PC-9 (cell line): ENCODE results near the gene CTNND2. TPM values are rescaled to one million over a fixed set of nuclear protein-coding genes. Genes with fewer than 3 reads are reported as not detected.

Source experiments
- BruUV-seq: library from RNA; stranded (reverse); fragments of 400-500 nt; replicated peaks from 2 replicates; lab custom pipeline; 2021; lab: Mats Ljungman, UMichigan
- CTCF ChIA-PET: fragments of 300-600 bp; sonication (Branson Sonifier 250); formaldehyde crosslinking; loops from one replicate; lab custom pipeline; 2022; ENCODE audit warnings: antibody characterized with exemption; lab: Charles Lee
- POLR2A ChIA-PET: fragments of 300-600 bp; sonication (Branson Sonifier 250); formaldehyde crosslinking; loops from one replicate; lab custom pipeline; 2022; ENCODE audit warnings: antibody characterized with exemption; ENCODE audit not compliant: unreplicated experiment; lab: Charles Lee
- DNase-seq, 2 experiments: peaks; one replicate each; pipeline versions ENCODE4 v3.0.0 to v3.0.0-alpha.2; 2015 to 2022; ENCODE audit warnings: mixed read lengths in 1 of 2
- H2AFZ ChIP-seq: fragments of 200-600 bp; sonication (generic); 2 replicates; pipeline ENCODE4 v1.8.1; 2017; ENCODE audit warnings: antibody characterized with exemption
- H3F3A ChIP-seq: fragments of 200-600 bp; sonication (generic); 2 replicates; pipeline ENCODE4 v1.8.1; 2017; ENCODE audit warnings: antibody characterized with exemption, mild to moderate bottlenecking, low read depth; ENCODE audit not compliant: insufficient read depth
- H3K27ac ChIP-seq: fragments of 200-600 bp; sonication (generic); 2 replicates; pipeline ENCODE4 v1.6.1; 2016; ENCODE audit warnings: mixed run types
- H3K27me3 ChIP-seq: fragments of 200-600 bp; sonication (generic); 2 replicates; pipeline ENCODE4 v1.6.1; 2016; ENCODE audit warnings: low read depth, mixed run types; ENCODE audit not compliant: insufficient read depth
- H3K36me3 ChIP-seq: fragments of 200-600 bp; sonication (generic); 2 replicates; pipeline ENCODE4 v1.6.1; 2016; ENCODE audit warnings: low read depth, mixed run types
- H3K4me1 ChIP-seq: fragments of 200-600 bp; sonication (generic); replicated peaks from 2 replicates; pipeline ENCODE4 v1.6.1; 2016; ENCODE audit warnings: mixed run types; ENCODE audit not compliant: insufficient read depth
- H3K4me2 ChIP-seq: fragments of 200-600 bp; sonication (generic); 2 replicates; pipeline ENCODE4 v1.6.1; 2017; ENCODE audit warnings: mixed run types
- H3K4me3 ChIP-seq: fragments of 200-600 bp; sonication (generic); 2 replicates; pipeline ENCODE4 v1.6.1; 2016; ENCODE audit warnings: mixed run types
- H3K79me2 ChIP-seq: fragments of 200-600 bp; sonication (generic); 2 replicates; pipeline ENCODE4 v1.6.1; 2017; ENCODE audit warnings: low read depth, mixed run types
- H3K9me2 ChIP-seq: fragments of 200-600 bp; sonication (generic); 2 replicates; pipeline ENCODE4 v1.8.1; 2017; ENCODE audit warnings: mild to moderate bottlenecking; ENCODE audit not compliant: insufficient read depth
- H3K9me3 ChIP-seq: fragments of 200-600 bp; sonication (generic); 2 replicates; pipeline ENCODE4 v1.8.1; 2016; ENCODE audit warnings: low read depth; ENCODE audit not compliant: insufficient read depth
- H4K20me1 ChIP-seq: fragments of 200-600 bp; sonication (generic); 2 replicates; pipeline ENCODE4 v1.8.1; 2017; ENCODE audit not compliant: insufficient read depth
- EZH2 ChIP-seq: fragments of 200-600 bp; sonication (generic); IDR thresholded peaks from 2 replicates; pipeline ENCODE4 v1.8.0; 2017; ENCODE audit warnings: antibody characterized with exemption, low read depth
- intact Hi-C: fragments of 100-400 bp; cut with micrococcal nuclease; formaldehyde crosslinking; loops from one replicate; pipeline ENCODE4 v1.10.0; 2022; ENCODE audit not compliant: unreplicated experiment
- total RNA-seq: library from RNA; stranded (reverse); gene quantifications from 2 replicates; pipeline ENCODE4 v1.2.3, GENCODE V29; 2021
- TF ChIP-seq, protein P1 (sequence below): fragments of 200-600 bp; sonication (generic); conservative IDR thresholded peaks from 2 replicates; pipeline ENCODE4 v1.6.1; 2017; ENCODE audit warnings: mixed run types, antibody characterized with exemption, mild to moderate bottlenecking, moderate library complexity

The CTNND2 gene
- total RNA-seq, 1 experiment from 2014 or later: not detected

DNA sequence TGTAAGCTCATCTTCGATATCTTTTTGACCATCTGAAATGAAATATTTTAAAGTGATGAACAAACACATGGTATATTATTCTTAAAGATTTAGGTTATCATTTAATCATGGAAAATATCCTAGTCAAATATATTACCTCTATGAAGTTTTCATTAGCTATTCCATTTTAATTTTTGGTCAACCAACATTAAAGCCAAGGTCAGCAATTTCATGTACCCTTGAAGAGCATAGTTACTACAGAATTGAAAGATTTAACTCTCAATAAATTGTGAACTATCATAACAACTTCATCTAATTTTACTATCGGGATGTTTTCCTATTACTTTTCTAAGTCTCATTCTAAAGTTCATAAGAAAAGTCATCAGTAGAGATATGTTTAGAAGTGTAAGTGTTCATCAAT lies 492.6 kb downstream of the CTNND2 start:
- Histone ChIP-seq H3K4me2 (no peak overlapping the region), H4K20me1 (no peaks in the 10 kb centered on the region), H3K9me2 (no peaks in the 10 kb centered on the region), H3F3A (no peaks in the 10 kb centered on the region), H3K79me2 (no peaks in the 10 kb centered on the region), H3K4me3 (no peak overlapping the region), H2AFZ (no peak overlapping the region), H3K9me3 (no peaks in the 10 kb centered on the region), H3K4me1 (no peaks in the 10 kb centered on the region), H3K36me3 (no peaks in the 10 kb centered on the region), H3K27ac (no peak overlapping the region), H3K27me3 (peaks cover 12% of the 10 kb centered on the region; the same call in 1 of the 2 replicates)
- no TSS peak for BruUV-seq
- DNase-seq: no peak
- ChIA-PET CTCF (no interaction called here), POLR2A (interaction anchor here (0.5 kb wide), 1 partner anchor 721 kb away, joined by 3 read pairs; no protein-coding TSS in a partner anchor)
- intact Hi-C loops: no loop called here
- TF ChIP-seq, protein P1, sequence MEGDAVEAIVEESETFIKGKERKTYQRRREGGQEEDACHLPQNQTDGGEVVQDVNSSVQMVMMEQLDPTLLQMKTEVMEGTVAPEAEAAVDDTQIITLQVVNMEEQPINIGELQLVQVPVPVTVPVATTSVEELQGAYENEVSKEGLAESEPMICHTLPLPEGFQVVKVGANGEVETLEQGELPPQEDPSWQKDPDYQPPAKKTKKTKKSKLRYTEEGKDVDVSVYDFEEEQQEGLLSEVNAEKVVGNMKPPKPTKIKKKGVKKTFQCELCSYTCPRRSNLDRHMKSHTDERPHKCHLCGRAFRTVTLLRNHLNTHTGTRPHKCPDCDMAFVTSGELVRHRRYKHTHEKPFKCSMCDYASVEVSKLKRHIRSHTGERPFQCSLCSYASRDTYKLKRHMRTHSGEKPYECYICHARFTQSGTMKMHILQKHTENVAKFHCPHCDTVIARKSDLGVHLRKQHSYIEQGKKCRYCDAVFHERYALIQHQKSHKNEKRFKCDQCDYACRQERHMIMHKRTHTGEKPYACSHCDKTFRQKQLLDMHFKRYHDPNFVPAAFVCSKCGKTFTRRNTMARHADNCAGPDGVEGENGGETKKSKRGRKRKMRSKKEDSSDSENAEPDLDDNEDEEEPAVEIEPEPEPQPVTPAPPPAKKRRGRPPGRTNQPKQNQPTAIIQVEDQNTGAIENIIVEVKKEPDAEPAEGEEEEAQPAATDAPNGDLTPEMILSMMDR: no peak
- TF ChIP-seq EZH2: no peak

DNA sequence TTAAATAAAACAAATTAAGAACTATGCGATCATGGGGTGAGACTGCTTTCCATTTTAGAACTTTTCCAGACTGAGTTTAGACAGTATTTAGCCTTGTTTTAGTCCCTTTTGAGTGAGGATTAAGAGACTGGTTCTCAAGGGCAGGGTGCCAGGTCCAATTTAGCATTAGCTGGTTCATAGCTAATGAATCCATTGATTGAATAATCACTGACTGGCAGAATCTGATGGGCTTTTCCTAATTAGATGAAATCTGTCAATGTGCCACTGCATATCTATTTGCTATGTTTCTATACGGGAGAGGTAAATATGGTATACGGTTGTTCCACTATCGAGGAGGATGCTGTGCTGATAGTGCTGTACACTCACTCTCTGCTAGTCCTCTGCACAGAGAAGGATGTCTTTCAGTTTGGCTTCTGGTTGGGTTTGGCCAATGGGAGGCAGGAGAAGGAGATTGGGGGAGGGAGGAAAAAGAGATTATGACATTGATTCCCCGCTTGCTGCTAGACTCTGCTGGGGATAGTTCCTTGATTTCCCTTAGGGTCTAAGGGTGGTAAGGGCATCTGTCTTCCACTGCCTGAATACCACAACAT lies 496.6 kb downstream of the CTNND2 start:
- intact Hi-C loops: no loop called here

DNA sequence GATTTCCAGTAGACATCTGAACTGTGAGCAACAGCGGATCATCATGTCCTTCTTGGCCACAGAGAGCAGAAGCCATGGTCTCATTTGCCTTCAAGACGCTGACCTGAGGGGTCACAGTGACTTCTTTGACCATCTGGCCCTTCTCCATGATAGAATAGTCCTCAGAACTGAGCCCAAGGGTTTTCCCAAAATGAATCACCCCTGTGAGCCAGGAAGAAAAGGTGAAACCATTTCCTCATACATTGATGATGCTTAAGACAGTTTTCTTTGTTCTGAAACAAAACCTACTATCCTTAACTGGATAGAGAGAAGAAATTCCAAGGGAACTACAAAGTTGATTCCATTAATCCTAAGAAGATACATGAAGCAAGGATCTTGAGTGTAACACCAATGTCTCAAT lies 503.9 kb downstream of the CTNND2 start:
- Histone ChIP-seq H3K4me2 (no peak overlapping the region), H3K4me3 (no peak overlapping the region), H3K79me2 (no peaks in the 10 kb centered on the region), H3K9me3 (no peaks in the 10 kb centered on the region), H2AFZ (no peak overlapping the region), H3K36me3 (no peaks in the 10 kb centered on the region), H3K4me1 (no peaks in the 10 kb centered on the region), H3K27me3 (peaks cover 4% of the 10 kb centered on the region), H3K9me2 (no peaks in the 10 kb centered on the region), H3F3A (no peaks in the 10 kb centered on the region), H4K20me1 (no peaks in the 10 kb centered on the region), H3K27ac (no peak overlapping the region)
- CTCF ChIA-PET: no interaction called here
- DNase-seq: no peak
- TF ChIP-seq, protein P1: no peak
- no peak for TF ChIP-seq EZH2
- POLR2A ChIA-PET: no interaction called here
- intact Hi-C loops: no loop called here
- BruUV-seq: no TSS peak

More for the DNA sequence above, 496.6 kb downstream of the CTNND2 start:
- Histone ChIP-seq H3K36me3 (no peaks in the 10 kb centered on the region), H4K20me1 (no peaks in the 10 kb centered on the region), H3K9me3 (no peaks in the 10 kb centered on the region), H3F3A (no peaks in the 10 kb centered on the region), H3K27me3 (peaks cover 26% of the 10 kb centered on the region; the same call in 1 of the 2 replicates), H3K4me1 (no peaks in the 10 kb centered on the region), H3K79me2 (no peaks in the 10 kb centered on the region), H2AFZ (no peak overlapping the region), H3K27ac (no peak overlapping the region), H3K4me3 (no peak overlapping the region), H3K4me2 (no peak overlapping the region), H3K9me2 (no peaks in the 10 kb centered on the region)
- no TSS peak for BruUV-seq
- CTCF ChIA-PET: no interaction called here
- POLR2A ChIA-PET: no interaction called here
- TF ChIP-seq, protein P1: no peak
- TF ChIP-seq EZH2: no peak
- no peak for DNase-seq
